ENCODE data around the gene SHISA8.

GRCh38 chr22:41939981-41940831 is 25.3 kb upstream of the SHISA8 start:
- TF ChIP-seq POLR2A (IDR thresholded peaks at IDR 0.05) (peak in 1 of 2 donors; percentile 17), CTCF (IDR thresholded peaks at IDR 0.05) (no peak)
